Measurements from ENCODE around the gene MAN1A2.

The MAN1A2 gene

GRCh38 chr1:117534995-117535467 is 167.8 kb downstream of the MAN1A2 start (continued):
- peak; percentile 66 for TF ChIP-seq CTCF (tag by site-specific recombination; IDR thresholded peaks at IDR 0.05)
- TF ChIP-seq PRDM10 (tag by site-specific recombination; IDR thresholded peaks at IDR 0.05), result 0 out of 2 replicates have a peak, but pooled peaks have one; percentile 22
- no peak for TF ChIP-seq ZNF132 (tag by site-specific recombination; IDR thresholded peaks at IDR 0.05; ENCODE audit: borderline replicate concordance)
- peak; percentile 85 for TF ChIP-seq ZNF654 (tag by site-specific recombination; IDR thresholded peaks at IDR 0.05; ENCODE audit: low read depth)
- TF ChIP-seq ZNF48 (tag by site-specific recombination; IDR thresholded peaks at IDR 0.05), result no peak
- TF ChIP-seq ZNF664 (tag by site-specific recombination; IDR thresholded peaks at IDR 0.05), result no peak
- TF ChIP-seq PRDM1 (tag by site-specific recombination; IDR thresholded peaks at IDR 0.05), result 0 out of 2 replicates have a peak, but pooled peaks have one; percentile 8
- peak; percentile 76 for TF ChIP-seq WT1 (tag by site-specific recombination; IDR thresholded peaks at IDR 0.05)
- no peak for TF ChIP-seq REPIN1 (tag by site-specific recombination; IDR thresholded peaks at IDR 0.05; ENCODE audit: low read depth)
- TF ChIP-seq TRIM28 (IDR thresholded peaks at IDR 0.05; ENCODE audit: borderline replicate concordance, low read length), result 0 out of 2 replicates have a peak, but pooled peaks have one; percentile 23
- TF ChIP-seq ZNF571 (tag by site-specific recombination; IDR thresholded peaks at IDR 0.05), result no peak
- TF ChIP-seq KLF17 (tag by site-specific recombination; IDR thresholded peaks at IDR 0.05), result peak; percentile 55; the same call in 1 of the 2 replicates
- TF ChIP-seq ZNF398 (tag by site-specific recombination; IDR thresholded peaks at IDR 0.05), result peak; percentile 97

GRCh38 chr1:117535821-117536220 is 168.6 kb downstream of the MAN1A2 start:
- H3K4me3 ChIP-seq (ENCODE audit: low read depth, low read length), result no peak overlapping the region
- no peaks in the 10 kb centered on the region for H3K4me1 ChIP-seq (ENCODE audit: control insufficient read depth, insufficient read depth, low read length)
- TF ChIP-seq KLF17 (tag by site-specific recombination; IDR thresholded peaks at IDR 0.05), result 0 out of 2 replicates have a peak, but pooled peaks have one; percentile 24
- TF ChIP-seq ZNF239 (tag by site-specific recombination; IDR thresholded peaks at IDR 0.05), result no peak
- ChIA-PET CTCF (interaction anchor here (0.6 to 4.8 kb wide), 28 partner anchors 9 to 414 kb away, joined by 3 to 154 read pairs (median 4); no protein-coding TSS in a partner anchor), POLR2A (interaction anchor here (0.6 to 1.6 kb wide), 2 partner anchors 71 to 469 kb away, joined by 4 to 5 read pairs; no protein-coding TSS in a partner anchor)
- H3K36me3 ChIP-seq (ENCODE audit: control insufficient read depth in 2 of 2, insufficient read depth in 1 of 2, low read length in 2 of 2), result no peaks in the 10 kb centered on the region
- H3K27ac ChIP-seq (ENCODE audit: extremely low read depth, low read depth, low read length), result no peak overlapping the region
- H3K9me3 ChIP-seq (ENCODE audit: control insufficient read depth, insufficient read depth, low read depth, low read length), result no peaks in the 10 kb centered on the region
